ENCODE measurements around the gene SNX9.

SNX9 gene

DNA sequence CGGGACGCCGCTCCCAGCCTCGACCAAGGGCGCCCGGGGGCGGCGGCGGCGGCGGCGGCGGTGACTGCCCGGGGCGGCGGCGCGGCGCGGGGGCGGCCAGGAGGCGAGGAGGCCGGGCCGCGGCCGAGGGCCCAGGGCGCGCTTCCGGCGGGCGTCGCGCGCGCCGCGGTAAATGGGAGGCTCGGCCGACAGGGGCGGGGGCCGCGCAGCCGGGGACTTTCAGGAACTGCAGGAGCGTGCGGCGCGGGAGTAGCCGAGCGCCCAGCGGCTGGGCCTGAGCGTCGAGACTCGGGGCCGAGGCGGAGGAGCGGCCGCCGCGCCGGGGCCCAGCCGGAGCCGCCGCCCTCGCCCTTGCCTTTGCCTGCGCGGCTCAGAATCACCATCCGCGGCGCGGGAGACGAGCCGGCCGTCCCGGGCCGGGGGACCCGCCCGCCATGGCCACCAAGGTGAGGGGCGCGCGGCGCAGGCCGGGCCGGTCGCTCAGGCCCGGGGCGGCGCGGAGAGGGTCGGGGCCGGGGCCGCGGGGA lies at the start of gene SNX9:
Gene SNX9, plus strand, starts transcription at position 246 of the 527 bp plus-strand sequence. Its CDS starts 189 bp downstream, at position 435.
- H3K4me3 ChIP-seq (replicated peaks; ENCODE audit: low read depth, low read length) = peak within 1 kb of the TSS; percentile 84
- no peak for TF ChIP-seq CTCF (IDR thresholded peaks at IDR 0.05; ENCODE audit: insufficient read depth, low read length, poor library complexity, severe bottlenecking)
- H3K27me3 ChIP-seq (replicated peaks; ENCODE audit: control insufficient read depth, insufficient read depth, low read length) = no peaks in the 10 kb centered on the region; the same call in 1 of the 2 replicates
- peak; percentile 68 for DNase-seq (ENCODE audit: extremely low read depth, insufficient read length)
- no peaks in the 10 kb centered on the region for H3K36me3 ChIP-seq (ENCODE audit: control insufficient read depth, insufficient read depth, low read length)

- no peak for TF ChIP-seq CTCF (IDR thresholded peaks at IDR 0.05; ENCODE audit: insufficient read depth, low read length, poor library complexity, severe bottlenecking)
- Histone ChIP-seq H3K36me3 (ENCODE audit: control insufficient read depth, insufficient read depth, low read length) (no peaks in the 10 kb centered on the region), H3K4me3 (replicated peaks; ENCODE audit: low read depth, low read length) (no peak overlapping the region), H3K27me3 (replicated peaks; ENCODE audit: control insufficient read depth, insufficient read depth, low read length) (no peaks in the 10 kb centered on the region)
- DNase-seq (ENCODE audit: extremely low read depth, insufficient read length) = no peak
Observed at GRCh38 chr6:157773248-157773773, 49.7 kb upstream of the SNX9 start.

DNA sequence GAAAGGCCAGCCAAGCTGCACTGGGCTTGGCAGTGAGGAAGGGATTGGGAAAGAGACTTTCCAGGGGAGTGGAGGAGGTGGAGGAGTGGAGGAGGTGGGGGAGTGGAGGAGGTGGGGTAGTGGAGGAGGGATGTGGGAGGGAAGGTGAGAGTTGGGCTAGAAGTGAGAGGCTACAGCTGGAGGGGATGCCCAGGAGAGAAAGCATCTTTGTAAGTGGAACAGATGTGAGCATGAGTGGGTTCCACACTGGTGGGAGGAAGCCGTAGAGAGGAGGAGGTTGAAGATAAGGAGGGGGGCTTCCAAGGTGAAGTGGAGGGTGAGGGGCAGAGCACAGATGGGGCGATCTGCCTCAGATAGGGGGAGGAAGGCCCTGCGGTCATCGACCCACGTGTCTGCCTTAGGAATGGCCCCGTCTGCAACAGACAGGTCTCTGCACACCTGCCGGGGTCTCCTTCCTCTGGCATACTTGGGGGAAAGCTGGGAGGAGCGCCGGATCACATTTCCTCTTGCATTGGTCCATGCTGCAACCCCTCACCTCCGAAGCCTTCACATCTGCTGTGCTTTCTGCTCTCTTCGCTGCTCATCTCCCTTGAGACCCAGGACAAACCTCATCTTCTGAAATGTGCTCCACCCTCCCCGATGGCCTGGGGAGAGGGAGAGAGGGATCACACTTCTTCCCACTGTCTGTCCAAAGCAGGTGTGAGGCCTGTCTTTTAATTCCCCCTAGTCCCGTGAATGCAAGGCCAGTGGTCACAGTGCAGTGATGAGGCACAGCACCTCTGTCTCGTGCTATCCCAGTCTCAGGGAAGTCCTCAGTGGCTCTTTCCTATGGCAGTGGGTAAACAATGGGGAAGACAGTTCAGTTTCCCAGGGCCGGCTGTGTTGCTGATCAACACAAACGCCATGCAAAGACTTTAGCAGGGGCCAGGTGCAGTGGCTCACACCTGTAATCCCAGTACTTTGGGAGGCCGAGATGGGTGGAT lies 48.6 kb upstream of the SNX9 start:
- no peaks in the 10 kb centered on the region for H3K36me3 ChIP-seq (ENCODE audit: control insufficient read depth, insufficient read depth, low read length)
- no peaks in the 10 kb centered on the region for H3K27me3 ChIP-seq (replicated peaks; ENCODE audit: control insufficient read depth, insufficient read depth, low read length)
- H3K4me3 ChIP-seq (replicated peaks; ENCODE audit: low read depth, low read length) = no peak overlapping the region
- no peak for DNase-seq (ENCODE audit: extremely low read depth, insufficient read length)
- no peak for TF ChIP-seq CTCF (IDR thresholded peaks at IDR 0.05; ENCODE audit: insufficient read depth, low read length, poor library complexity, severe bottlenecking)

DNA sequence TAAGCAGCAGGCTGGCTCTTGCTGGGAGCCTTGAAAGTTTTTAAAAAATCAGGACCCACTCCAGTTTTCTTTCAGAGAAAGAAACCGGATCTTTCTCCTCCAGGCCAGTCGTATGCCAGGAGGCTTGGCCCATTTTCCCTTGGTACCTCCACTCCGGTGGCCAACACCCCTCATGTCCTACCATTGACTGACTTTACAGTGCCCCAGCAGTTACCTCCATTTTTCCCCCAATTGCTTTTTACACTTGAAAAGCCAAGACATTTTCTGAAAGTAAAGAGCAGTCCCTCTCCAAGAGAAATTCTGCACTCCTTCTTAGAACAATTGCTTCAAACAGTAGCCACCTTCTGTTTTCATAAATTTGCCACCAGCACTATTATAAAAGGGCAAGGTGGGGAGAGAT lies 47.7 kb upstream of the SNX9 start:
- DNase-seq (ENCODE audit: extremely low read depth, insufficient read length) = no peak
- no peak for TF ChIP-seq CTCF (IDR thresholded peaks at IDR 0.05; ENCODE audit: insufficient read depth, low read length, poor library complexity, severe bottlenecking)
- H3K4me3 ChIP-seq (replicated peaks; ENCODE audit: low read depth, low read length) = no peak overlapping the region
- H3K36me3 ChIP-seq (ENCODE audit: control insufficient read depth, insufficient read depth, low read length) = no peaks in the 10 kb centered on the region
- no peaks in the 10 kb centered on the region for H3K27me3 ChIP-seq (replicated peaks; ENCODE audit: control insufficient read depth, insufficient read depth, low read length)

- no peak overlapping the region for H3K4me3 ChIP-seq (replicated peaks; ENCODE audit: low read depth, low read length)
- H3K36me3 ChIP-seq (ENCODE audit: control insufficient read depth, insufficient read depth, low read length) = no peaks in the 10 kb centered on the region
- no peak for TF ChIP-seq CTCF (IDR thresholded peaks at IDR 0.05; ENCODE audit: insufficient read depth, low read length, poor library complexity, severe bottlenecking)
- no peaks in the 10 kb centered on the region for H3K27me3 ChIP-seq (replicated peaks; ENCODE audit: control insufficient read depth, insufficient read depth, low read length)
- DNase-seq (ENCODE audit: extremely low read depth, insufficient read length) = no peak
Observed at GRCh38 chr6:157777344-157777743, 45.7 kb upstream of the SNX9 start.
